Stimulated activated memory B cell treated with anti-CD40 and anti-IgM and Interleukin-4, amounts not matched to agents 10 μg/mL and 1 μg/mL and 100 μg/mL, for 72 hours (primary cell): ENCODE measurements around the gene DYNLRB1.
"Not testable (repeated sequence)": the region's sequence is repeated elsewhere in the genome, so short reads cannot be mapped to it uniquely, and the experiment has no call there.

Source experiments
- ATAC-seq: fragments of 150-1000 bp; cut with Tn5 transposase; 2 replicates; pipeline ENCODE4 v1.10.0; 2021
- H3K27ac Mint-ChIP-seq: one replicate; pipeline ENCODE4 v1.8.0; 2022; ENCODE audit warnings: mild to moderate bottlenecking, mixed read lengths
- H3K27me3 Mint-ChIP-seq: one replicate; pipeline ENCODE4 v1.8.0; 2022; ENCODE audit warnings: mixed read lengths
- H3K36me3 Mint-ChIP-seq: one replicate; pipeline ENCODE4 v1.8.0; 2022; ENCODE audit warnings: mixed read lengths
- H3K4me1 Mint-ChIP-seq: one replicate; pipeline ENCODE4 v1.8.0; 2022; ENCODE audit warnings: mixed read lengths
- H3K4me3 Mint-ChIP-seq: one replicate; pipeline ENCODE4 v1.8.0; 2022; ENCODE audit warnings: mild to moderate bottlenecking, moderate library complexity, mixed read lengths
- H3K9me3 Mint-ChIP-seq: one replicate; pipeline ENCODE4 v1.8.0; 2022; ENCODE audit warnings: mixed read lengths

Gene DYNLRB1

GRCh38 chr20:34495916-34496315 lies 20.3 kb upstream of the DYNLRB1 start:
- Mint-ChIP-seq H3K27me3 (no peaks in the 10 kb centered on the region), H3K27ac (no peak overlapping the region), H3K4me1 (peaks cover 18% of the 10 kb centered on the region), H3K9me3 (peaks cover 14% of the 10 kb centered on the region), H3K36me3 (peaks cover 84% of the 10 kb centered on the region), H3K4me3 (no peak overlapping the region)
- ATAC-seq, result no peak

- not testable (repeated sequence) for ATAC-seq, H3K27me3 Mint-ChIP-seq, H3K4me3 Mint-ChIP-seq
- peaks cover 18% of the 10 kb centered on the region for H3K4me1 Mint-ChIP-seq
- peaks cover 14% of the 10 kb centered on the region for H3K9me3 Mint-ChIP-seq
- H3K36me3 Mint-ChIP-seq, result peaks cover 89% of the 10 kb centered on the region
- H3K27ac Mint-ChIP-seq, result peak overlapping the region; percentile 36
Measured at GRCh38 chr20:34497596-34497995, 18.6 kb upstream of the DYNLRB1 start.

GRCh38 chr20:34500823-34501222 lies 15.4 kb upstream of the DYNLRB1 start:
- no peaks in the 10 kb centered on the region for H3K27me3 Mint-ChIP-seq
- H3K36me3 Mint-ChIP-seq, result peaks cover 68% of the 10 kb centered on the region
- H3K27ac Mint-ChIP-seq, result no peak overlapping the region
- no peak overlapping the region for H3K4me3 Mint-ChIP-seq
- ATAC-seq, result no peak
- no peaks in the 10 kb centered on the region for H3K4me1 Mint-ChIP-seq
- H3K9me3 Mint-ChIP-seq, result peaks cover 14% of the 10 kb centered on the region

GRCh38 chr20:34506480-34506879 lies 9.7 kb upstream of the DYNLRB1 start:
- Mint-ChIP-seq H3K4me3 (no peak overlapping the region), H3K9me3 (no peaks in the 10 kb centered on the region), H3K27ac (no peak overlapping the region), H3K36me3 (peaks cover 27% of the 10 kb centered on the region), H3K27me3 (no peaks in the 10 kb centered on the region), H3K4me1 (no peaks in the 10 kb centered on the region)
- no peak for ATAC-seq

- no peak for ATAC-seq
- no peaks in the 10 kb centered on the region for H3K27me3 Mint-ChIP-seq
- H3K27ac Mint-ChIP-seq, result no peak overlapping the region
- peaks cover 23% of the 10 kb centered on the region for H3K36me3 Mint-ChIP-seq
- peaks cover 8% of the 10 kb centered on the region for H3K4me1 Mint-ChIP-seq
- H3K4me3 Mint-ChIP-seq, result no peak overlapping the region
- H3K9me3 Mint-ChIP-seq, result no peaks in the 10 kb centered on the region
Measured at GRCh38 chr20:34507702-34508413, 8.4 kb upstream of the DYNLRB1 start.

GRCh38 chr20:34510575-34510974 lies 5.6 kb upstream of the DYNLRB1 start:
- H3K27me3 Mint-ChIP-seq, result no peaks in the 10 kb centered on the region
- H3K9me3 Mint-ChIP-seq, result no peaks in the 10 kb centered on the region
- peaks cover 27% of the 10 kb centered on the region for H3K4me1 Mint-ChIP-seq
- peaks cover 16% of the 10 kb centered on the region for H3K36me3 Mint-ChIP-seq
- no peak for ATAC-seq
- H3K4me3 Mint-ChIP-seq, result no peak overlapping the region
- no peak overlapping the region for H3K27ac Mint-ChIP-seq

- no peak overlapping the region for H3K27ac Mint-ChIP-seq
- H3K4me1 Mint-ChIP-seq, result peaks cover 27% of the 10 kb centered on the region
- no peaks in the 10 kb centered on the region for H3K27me3 Mint-ChIP-seq
- no peaks in the 10 kb centered on the region for H3K9me3 Mint-ChIP-seq
- H3K4me3 Mint-ChIP-seq, result no peak overlapping the region
- ATAC-seq, result no peak
- H3K36me3 Mint-ChIP-seq, result peaks cover 10% of the 10 kb centered on the region
Measured at GRCh38 chr20:34511891-34512265, 4.3 kb upstream of the DYNLRB1 start.

- peaks cover 27% of the 10 kb centered on the region for H3K4me1 Mint-ChIP-seq
- H3K27me3 Mint-ChIP-seq, result no peaks in the 10 kb centered on the region
- peaks cover 10% of the 10 kb centered on the region for H3K36me3 Mint-ChIP-seq
- H3K27ac Mint-ChIP-seq, result no peak overlapping the region
- no peak overlapping the region for H3K4me3 Mint-ChIP-seq
- ATAC-seq, result no peak
- no peaks in the 10 kb centered on the region for H3K9me3 Mint-ChIP-seq
Measured at GRCh38 chr20:34512266-34512954, 3.8 kb upstream of the DYNLRB1 start.

- Mint-ChIP-seq H3K36me3 (peaks cover 4% of the 10 kb centered on the region), H3K4me3 (no peak overlapping the region), H3K27me3 (no peaks in the 10 kb centered on the region), H3K4me1 (peaks cover 30% of the 10 kb centered on the region), H3K9me3 (no peaks in the 10 kb centered on the region), H3K27ac (no peak overlapping the region)
- no peak for ATAC-seq
Measured at GRCh38 chr20:34512955-34513419, 3.2 kb upstream of the DYNLRB1 start.

- peaks cover 40% of the 10 kb centered on the region for H3K4me1 Mint-ChIP-seq
- H3K27ac Mint-ChIP-seq, H3K27me3 Mint-ChIP-seq: not testable (repeated sequence)
Measured at GRCh38 chr20:34514034-34514433, 2.2 kb upstream of the DYNLRB1 start.

GRCh38 chr20:34514897-34515483 lies 1.2 kb upstream of the DYNLRB1 start:
- Mint-ChIP-seq H3K36me3 (no peaks in the 10 kb centered on the region), H3K4me1 (peaks cover 41% of the 10 kb centered on the region), H3K27me3 (no peaks in the 10 kb centered on the region), H3K4me3 (peak overlapping the region; percentile 96), H3K9me3 (no peaks in the 10 kb centered on the region), H3K27ac (peak overlapping the region; percentile 97)
- ATAC-seq, result peak; percentile 9

More at GRCh38 chr20:34514034-34514433, 2.2 kb upstream of the DYNLRB1 start:
- not testable (repeated sequence) for ATAC-seq, H3K4me3 Mint-ChIP-seq, H3K36me3 Mint-ChIP-seq, H3K9me3 Mint-ChIP-seq

- Mint-ChIP-seq H3K27me3 (no peaks in the 10 kb centered on the region), H3K9me3 (no peaks in the 10 kb centered on the region), H3K36me3 (no peaks in the 10 kb centered on the region), H3K4me1 (peaks cover 44% of the 10 kb centered on the region), H3K27ac (peak overlapping the region; percentile 97), H3K4me3 (peak overlapping the region; percentile 96)
- ATAC-seq, result peak; percentile 84
Measured at GRCh38 chr20:34515484-34516246, 557 bp upstream of the DYNLRB1 start.

- no peaks in the 10 kb centered on the region for H3K9me3 Mint-ChIP-seq
- no peak for ATAC-seq
- peaks cover 3% of the 10 kb centered on the region for H3K36me3 Mint-ChIP-seq
- no peaks in the 10 kb centered on the region for H3K27me3 Mint-ChIP-seq
- H3K4me1 Mint-ChIP-seq, result peaks cover 52% of the 10 kb centered on the region
- peak overlapping the region; percentile 96 for H3K4me3 Mint-ChIP-seq
- peak overlapping the region; percentile 97 for H3K27ac Mint-ChIP-seq
Measured at GRCh38 chr20:34517114-34517505, 888 bp downstream of the DYNLRB1 start.

GRCh38 chr20:34518863-34519262 lies 2.6 kb downstream of the DYNLRB1 start:
- not testable (repeated sequence) for ATAC-seq, H3K36me3 Mint-ChIP-seq, H3K27me3 Mint-ChIP-seq, H3K9me3 Mint-ChIP-seq, H3K4me3 Mint-ChIP-seq
- H3K4me1 Mint-ChIP-seq, result peaks cover 54% of the 10 kb centered on the region
- H3K27ac Mint-ChIP-seq, result peak overlapping the region; percentile 48

- H3K9me3 Mint-ChIP-seq, result not testable (repeated sequence)
Measured at GRCh38 chr20:34519841-34520240, 3.6 kb downstream of the DYNLRB1 start.

More at GRCh38 chr20:34519841-34520240, 3.6 kb downstream of the DYNLRB1 start:
- H3K27ac Mint-ChIP-seq, H3K36me3 Mint-ChIP-seq, H3K27me3 Mint-ChIP-seq, H3K4me3 Mint-ChIP-seq, ATAC-seq: not testable (repeated sequence)
- H3K4me1 Mint-ChIP-seq, result peaks cover 45% of the 10 kb centered on the region
